PFSK-1 (cell line): ENCODE measurements around the gene ZC3H18.

Source experiments
- POLR2AphosphoS5 ChIP-seq: IDR thresholded peaks from 2 replicates; pipeline ENCODE4 v1.6.1; 2012; ENCODE audit warnings: low read depth, mild to moderate bottlenecking, control low read depth, low read length, moderate library complexity
- TF ChIP-seq, protein P1 (sequence below), 2 experiments: IDR thresholded peaks; 2 replicates each; pipeline versions ENCODE4 v1.6.1 to v1.8.0; 2011 to 2012; ENCODE audit warnings: low read depth in 2 of 2, low read length in 2 of 2, control low read depth in 1 of 2, inconsistent platforms in 1 of 2, mild to moderate bottlenecking in 1 of 2, moderate library complexity in 1 of 2; ENCODE audit not compliant: insufficient read depth in 1 of 2

DNA sequence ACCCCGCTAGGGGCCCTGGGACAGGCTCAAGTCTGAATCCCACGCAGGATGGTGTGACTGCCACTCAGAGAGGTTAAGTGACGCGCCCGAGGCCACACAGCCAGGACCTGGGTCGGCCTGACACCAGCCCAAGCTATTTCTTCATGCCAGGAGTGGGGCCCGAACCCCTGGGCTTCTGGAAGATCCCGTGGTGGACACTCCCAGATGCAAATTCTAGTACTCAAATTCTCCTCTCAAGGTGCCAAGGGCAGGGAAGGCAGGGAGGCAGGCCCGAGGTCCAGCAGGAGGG, 73.4 kb downstream of the ZC3H18 start:
- TF ChIP-seq POLR2AphosphoS5: no peak
- TF ChIP-seq, protein P1, sequence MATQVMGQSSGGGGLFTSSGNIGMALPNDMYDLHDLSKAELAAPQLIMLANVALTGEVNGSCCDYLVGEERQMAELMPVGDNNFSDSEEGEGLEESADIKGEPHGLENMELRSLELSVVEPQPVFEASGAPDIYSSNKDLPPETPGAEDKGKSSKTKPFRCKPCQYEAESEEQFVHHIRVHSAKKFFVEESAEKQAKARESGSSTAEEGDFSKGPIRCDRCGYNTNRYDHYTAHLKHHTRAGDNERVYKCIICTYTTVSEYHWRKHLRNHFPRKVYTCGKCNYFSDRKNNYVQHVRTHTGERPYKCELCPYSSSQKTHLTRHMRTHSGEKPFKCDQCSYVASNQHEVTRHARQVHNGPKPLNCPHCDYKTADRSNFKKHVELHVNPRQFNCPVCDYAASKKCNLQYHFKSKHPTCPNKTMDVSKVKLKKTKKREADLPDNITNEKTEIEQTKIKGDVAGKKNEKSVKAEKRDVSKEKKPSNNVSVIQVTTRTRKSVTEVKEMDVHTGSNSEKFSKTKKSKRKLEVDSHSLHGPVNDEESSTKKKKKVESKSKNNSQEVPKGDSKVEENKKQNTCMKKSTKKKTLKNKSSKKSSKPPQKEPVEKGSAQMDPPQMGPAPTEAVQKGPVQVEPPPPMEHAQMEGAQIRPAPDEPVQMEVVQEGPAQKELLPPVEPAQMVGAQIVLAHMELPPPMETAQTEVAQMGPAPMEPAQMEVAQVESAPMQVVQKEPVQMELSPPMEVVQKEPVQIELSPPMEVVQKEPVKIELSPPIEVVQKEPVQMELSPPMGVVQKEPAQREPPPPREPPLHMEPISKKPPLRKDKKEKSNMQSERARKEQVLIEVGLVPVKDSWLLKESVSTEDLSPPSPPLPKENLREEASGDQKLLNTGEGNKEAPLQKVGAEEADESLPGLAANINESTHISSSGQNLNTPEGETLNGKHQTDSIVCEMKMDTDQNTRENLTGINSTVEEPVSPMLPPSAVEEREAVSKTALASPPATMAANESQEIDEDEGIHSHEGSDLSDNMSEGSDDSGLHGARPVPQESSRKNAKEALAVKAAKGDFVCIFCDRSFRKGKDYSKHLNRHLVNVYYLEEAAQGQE (IDR thresholded peaks at IDR 0.05; ENCODE audit: insufficient read depth in 1 of 2, low read depth in 2 of 2, low read length in 2 of 2): no peak
